ENCODE data around the gene STARD5.

STARD5 gene

GRCh38 chr15:81271761-81272644 lies 51.9 kb downstream of the STARD5 start:
- DNase-seq = no peak

DNA sequence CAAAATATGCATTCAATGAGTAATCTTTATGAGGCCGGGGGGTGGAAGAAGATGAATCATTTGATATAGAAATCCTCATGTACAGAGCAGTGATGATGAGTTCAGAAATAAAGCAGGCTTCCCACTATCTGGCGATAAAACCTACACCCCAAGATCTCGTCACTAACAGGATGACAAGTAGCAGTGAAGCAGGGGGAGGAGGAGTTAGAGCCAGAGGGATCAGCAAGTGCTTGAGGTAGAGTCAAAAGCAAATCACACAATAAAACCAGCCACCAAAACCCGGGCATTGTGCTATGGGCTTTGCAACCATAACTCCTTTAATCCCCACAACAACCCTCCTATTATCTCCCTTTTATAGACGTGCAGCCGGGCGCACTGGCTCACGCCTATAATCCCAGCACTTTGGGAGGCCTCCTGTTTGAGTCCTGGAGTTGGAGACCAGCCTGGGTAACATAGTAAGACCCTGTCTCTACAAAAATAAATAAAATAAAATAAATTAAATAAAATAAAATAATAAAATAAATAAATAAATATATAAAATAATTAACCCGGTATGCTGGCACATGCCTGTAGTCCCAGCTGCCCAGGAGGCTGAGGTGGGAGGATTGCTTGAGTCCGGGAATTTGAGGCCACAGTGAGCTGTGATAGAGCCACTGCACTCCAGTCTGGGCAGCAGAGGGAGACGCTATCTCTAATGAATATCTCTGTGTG lies 53.0 kb downstream of the STARD5 start:
- DNase-seq = no peak

DNA sequence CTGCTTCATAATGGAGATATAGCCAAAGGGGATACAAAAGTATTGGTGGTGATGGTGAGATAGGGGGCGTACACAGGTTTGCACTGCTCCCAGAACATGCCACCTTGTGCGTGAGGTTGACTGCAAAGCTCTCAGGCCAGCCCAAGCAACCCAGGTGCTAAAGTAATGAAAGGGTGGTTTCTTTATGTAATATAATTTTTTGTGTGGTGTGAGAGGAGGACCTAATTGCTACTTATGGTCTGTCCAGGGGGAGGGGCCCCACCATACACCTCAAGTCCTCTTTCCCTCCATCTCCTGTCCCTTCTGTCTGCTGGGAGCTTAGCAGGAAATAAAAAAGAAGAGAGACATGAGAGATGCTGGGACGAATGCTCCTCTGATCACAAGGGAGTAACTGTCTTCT lies 53.8 kb downstream of the STARD5 start:
- no peak for DNase-seq

- DNase-seq = no peak
Observed at GRCh38 chr15:81268881-81269601, 54.9 kb downstream of the STARD5 start.

- DNase-seq = no peak
Observed at GRCh38 chr15:81268340-81268739, 55.6 kb downstream of the STARD5 start.

DNA sequence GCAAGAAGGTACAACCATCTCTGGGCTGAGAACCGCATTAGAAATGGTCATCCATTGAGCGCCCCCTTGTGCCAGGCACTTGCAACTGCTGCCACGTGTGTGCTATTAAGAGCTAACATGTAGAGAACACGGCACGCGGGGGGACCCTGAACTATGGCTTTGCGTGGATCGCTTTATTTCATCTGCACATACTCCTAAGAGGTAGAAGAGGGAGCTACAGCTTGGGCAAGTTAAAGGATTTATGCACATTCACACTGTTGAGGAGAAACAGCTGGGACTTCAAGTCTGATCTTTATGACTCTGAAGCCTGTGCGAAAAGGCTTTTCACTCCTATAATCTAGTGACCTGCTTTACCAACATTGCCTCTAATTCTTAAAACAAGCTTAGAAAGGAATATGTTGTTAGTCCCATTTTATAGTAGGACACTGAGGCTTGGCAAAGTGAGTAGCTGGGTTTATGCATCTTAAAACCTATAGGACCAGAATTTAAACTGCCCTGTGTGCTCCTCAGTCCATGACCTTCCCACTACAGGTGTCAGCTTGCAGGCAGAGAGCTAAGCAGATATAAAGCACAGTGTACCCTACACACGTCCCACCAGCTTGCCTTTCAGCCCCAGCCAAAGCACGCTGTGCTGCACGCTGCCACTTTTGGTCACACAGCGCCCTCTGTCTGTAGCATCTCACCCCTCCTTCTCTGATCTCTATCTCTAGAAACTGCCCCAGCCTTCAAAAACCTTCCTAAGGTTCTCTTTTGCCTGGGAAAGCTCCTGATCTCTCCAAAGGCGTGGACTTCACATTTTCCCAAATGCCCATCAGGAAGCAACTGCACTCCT lies 57.8 kb downstream of the STARD5 start:
- DNase-seq = peak; percentile 62 to 78 (median 70)

DNA sequence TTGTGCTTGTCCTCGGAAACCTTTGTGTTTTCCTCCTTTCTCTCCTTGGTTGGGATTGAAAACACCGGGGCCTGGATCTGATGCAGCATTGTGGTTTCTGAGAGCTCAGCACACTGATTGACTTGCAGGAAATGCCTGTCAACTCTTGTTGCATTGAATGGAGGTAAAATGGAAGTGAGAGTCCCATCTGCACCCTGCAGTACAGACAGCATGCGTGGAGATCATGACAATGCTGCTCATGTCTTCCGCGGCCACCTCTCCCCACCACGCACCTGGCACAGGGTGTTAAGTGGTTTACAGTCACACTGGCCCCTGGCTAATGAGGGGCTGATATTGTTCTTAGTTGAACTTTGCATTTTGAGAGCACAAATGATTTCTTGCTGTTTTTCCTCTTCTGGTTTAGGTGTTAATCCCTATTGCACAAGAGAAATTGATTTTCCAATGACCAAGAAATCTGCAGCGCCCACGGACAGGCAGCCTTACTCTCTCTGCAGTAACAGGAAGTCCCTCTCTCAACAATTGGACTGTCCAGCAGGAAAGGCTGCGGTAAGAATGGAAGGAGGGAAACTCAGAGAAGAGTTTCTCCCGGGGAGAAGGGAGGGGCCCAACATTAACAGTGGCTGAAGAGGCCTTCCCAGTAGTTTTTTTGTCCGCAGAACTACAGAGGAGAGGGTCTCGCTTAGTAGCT lies 58.5 kb downstream of the STARD5 start:
- no peak for DNase-seq

- no peak for DNase-seq
Observed at GRCh38 chr15:81264072-81264857, 59.7 kb downstream of the STARD5 start.

GRCh38 chr15:81263477-81263876 lies 60.5 kb downstream of the STARD5 start:
- no peak for DNase-seq

GRCh38 chr15:81261172-81261811 lies 62.6 kb downstream of the STARD5 start:
- no peak for DNase-seq

DNA sequence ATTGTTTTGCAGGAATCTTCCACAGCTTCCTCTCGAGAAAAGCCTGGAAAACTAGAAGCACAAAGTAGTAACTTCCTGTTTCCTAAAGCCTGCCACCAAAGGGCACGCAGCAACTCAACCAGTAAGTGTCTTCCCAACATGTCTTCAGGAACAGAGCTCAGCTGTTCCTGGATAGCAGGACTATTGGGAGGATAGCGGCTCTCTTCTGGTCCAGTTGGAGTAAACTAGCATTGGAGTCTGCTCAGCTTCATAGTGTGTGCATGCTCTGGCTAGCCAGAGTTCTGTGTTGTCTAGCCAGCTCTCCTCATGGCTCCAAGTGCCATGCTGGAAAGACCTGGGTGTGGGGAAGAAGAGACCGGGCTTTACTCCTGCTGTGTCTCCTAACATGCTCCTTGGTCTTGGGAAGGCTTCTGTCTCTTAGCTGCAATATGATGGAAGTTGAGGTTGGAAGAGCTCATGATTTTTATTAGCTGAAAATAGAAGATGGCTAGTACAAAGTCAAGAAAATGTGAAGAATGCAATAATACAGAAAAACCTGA lies 64.1 kb downstream of the STARD5 start:
- DNase-seq = no peak

All from activated CD4-positive, CD25-positive, alpha-beta regulatory T cell (primary cell).